HUDEP-2 (cell line): ENCODE data around the gene MON1B.
"Not testable (repeated sequence)": the region's sequence is repeated elsewhere in the genome, so short reads cannot be mapped to it uniquely, and the experiment has no call there.

Source experiments
- DNase-seq, 76 experiments: peaks; one replicate each; lab custom pipeline; 2025; ENCODE audit not compliant: unreplicated experiment in 76 of 76; lab: John Stamatoyannopoulos, UW

Gene MON1B

GRCh38 chr16:77234611-77235010 lies 43.6 kb downstream of the MON1B start:
- DNase-seq = no peak

- peak in 71 of 76 experiments; percentile 4 to 86 (median 69) for DNase-seq
Measured at GRCh38 chr16:77236063-77236511, 45.1 kb downstream of the MON1B start.

- no peak for DNase-seq
Measured at GRCh38 chr16:77238593-77238992, 47.6 kb downstream of the MON1B start.

GRCh38 chr16:77242471-77242870 lies 51.5 kb downstream of the MON1B start:
- DNase-seq = not testable (repeated sequence)

GRCh38 chr16:77246150-77246549 lies 55.2 kb downstream of the MON1B start:
- no peak for DNase-seq

GRCh38 chr16:77250400-77250799 lies 59.4 kb downstream of the MON1B start:
- DNase-seq = no peak
